Calu3 (cell line): Measurements from ENCODE around the gene MPZL1. TPM values are rescaled to one million over a fixed set of nuclear protein-coding genes. Genes with fewer than 3 reads are reported as not detected.

Experiments
- BruUV-seq: library from RNA; stranded (reverse); fragments of 400-500 nt; replicated peaks from 2 replicates; lab custom pipeline; 2021; lab: Mats Ljungman, UMichigan
- CTCF ChIA-PET: fragments of 300-600 bp; sonication (Branson Sonifier 250); formaldehyde crosslinking; loops from one replicate; lab custom pipeline; 2022; ENCODE audit warnings: antibody characterized with exemption; lab: Charles Lee
- DNase-seq: peaks from one replicate; pipeline ENCODE4 v3.0.0; 2022
- H3K27ac Mint-ChIP-seq: one replicate; pipeline ENCODE4 v1.8.0; 2022; ENCODE audit warnings: mixed read lengths; ENCODE audit not compliant: unreplicated experiment
- H3K27me3 Mint-ChIP-seq: one replicate; pipeline ENCODE4 v1.8.0; 2022; ENCODE audit warnings: mixed read lengths; ENCODE audit not compliant: unreplicated experiment
- H3K36me3 Mint-ChIP-seq: one replicate; pipeline ENCODE4 v1.8.0; 2022; ENCODE audit warnings: mild to moderate bottlenecking, moderate library complexity, mixed read lengths; ENCODE audit not compliant: insufficient read depth, unreplicated experiment
- H3K4me1 Mint-ChIP-seq: one replicate; pipeline ENCODE4 v1.8.0; 2022; ENCODE audit warnings: mild to moderate bottlenecking, low read depth, mixed read lengths; ENCODE audit not compliant: unreplicated experiment
- H3K4me3 Mint-ChIP-seq: one replicate; pipeline ENCODE4 v1.8.0; 2022; ENCODE audit warnings: mild to moderate bottlenecking, low read depth, moderate library complexity, mixed read lengths; ENCODE audit not compliant: unreplicated experiment
- H3K9me3 Mint-ChIP-seq: one replicate; pipeline ENCODE4 v1.8.0; 2022; ENCODE audit warnings: low read depth, mixed read lengths; ENCODE audit not compliant: unreplicated experiment
- CTCF ChIP-seq: fragments of 200-600 bp; IDR thresholded peaks from one replicate; pipeline ENCODE4 v1.8.0; 2022; ENCODE audit warnings: antibody characterized with exemption; ENCODE audit not compliant: unreplicated experiment
- intact Hi-C: fragments of 100-400 bp; cut with micrococcal nuclease; formaldehyde crosslinking; loops from one replicate; pipeline ENCODE4 v1.10.0; 2022; ENCODE audit not compliant: unreplicated experiment
- total RNA-seq: library from RNA; stranded (reverse); gene quantifications from 2 replicates; pipeline ENCODE4 v1.2.3, GENCODE V29; 2022

The MPZL1 gene
- total RNA-seq, 1 experiment from 2014 or later: 139 TPM

GRCh38 chr1:167808104-167808503 is 86.3 kb downstream of the MPZL1 start:
- CTCF ChIA-PET: no interaction called here
- intact Hi-C loops: no loop called here

DNA sequence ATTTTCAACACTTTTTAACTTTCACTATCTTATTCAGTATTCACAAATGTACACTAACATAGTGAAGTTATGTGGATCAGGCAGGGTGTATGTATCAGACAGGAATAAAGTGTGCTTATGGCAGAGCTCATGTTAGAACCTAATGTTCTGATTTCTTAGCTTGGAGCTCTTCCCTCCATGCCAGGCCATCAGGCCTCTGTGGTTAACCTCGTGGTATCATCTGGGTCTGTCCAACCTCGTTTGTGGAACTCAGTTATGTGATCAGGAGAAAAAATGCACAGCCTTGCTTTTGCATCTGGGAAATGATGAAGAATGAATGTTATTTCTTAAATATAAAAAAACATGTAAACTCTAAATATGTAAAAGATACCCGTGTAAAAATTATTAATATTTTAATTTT is 86.9 kb downstream of the MPZL1 start:
- no peaks in the 10 kb centered on the region for H3K36me3 Mint-ChIP-seq
- no peak overlapping the region for H3K4me3 Mint-ChIP-seq
- no peaks in the 10 kb centered on the region for H3K27me3 Mint-ChIP-seq
- H3K4me1 Mint-ChIP-seq: peaks cover 17% of the 10 kb centered on the region
- no peak overlapping the region for H3K27ac Mint-ChIP-seq
- intact Hi-C loops: no loop called here
- no peak for TF ChIP-seq CTCF
- BruUV-seq: no TSS peak
- H3K9me3 Mint-ChIP-seq: peaks cover 9% of the 10 kb centered on the region
- CTCF ChIA-PET: no interaction called here
- no peak for DNase-seq

More at GRCh38 chr1:167808104-167808503, 86.3 kb downstream of the MPZL1 start:
- TF ChIP-seq CTCF: no peak
- peaks cover 5% of the 10 kb centered on the region for H3K36me3 Mint-ChIP-seq
- H3K27ac Mint-ChIP-seq: no peak overlapping the region
- no peak overlapping the region for H3K4me3 Mint-ChIP-seq
- DNase-seq: no peak
- peaks cover 6% of the 10 kb centered on the region for H3K9me3 Mint-ChIP-seq
- no peaks in the 10 kb centered on the region for H3K27me3 Mint-ChIP-seq
- no TSS peak for BruUV-seq
- peaks cover 22% of the 10 kb centered on the region for H3K4me1 Mint-ChIP-seq

- CTCF ChIA-PET: no interaction called here
- no TSS peak for BruUV-seq
Measured at GRCh38 chr1:167812972-167813371, 91.2 kb downstream of the MPZL1 start.

GRCh38 chr1:167815650-167816049 is 93.9 kb downstream of the MPZL1 start:
- no TSS peak for BruUV-seq
- peaks cover 9% of the 10 kb centered on the region for H3K36me3 Mint-ChIP-seq
- TF ChIP-seq CTCF: no peak
- intact Hi-C loops: loop anchor here (5.0 kb wide), 1 partner anchor 93 kb away; the partner anchor contains the start of gene MPZL1
- no peak overlapping the region for H3K27ac Mint-ChIP-seq
- H3K4me1 Mint-ChIP-seq: peaks cover 23% of the 10 kb centered on the region
- no peak for DNase-seq
- H3K4me3 Mint-ChIP-seq: no peak overlapping the region
- H3K9me3 Mint-ChIP-seq: peaks cover 17% of the 10 kb centered on the region
- CTCF ChIA-PET: no interaction called here
- H3K27me3 Mint-ChIP-seq: no peaks in the 10 kb centered on the region

More at GRCh38 chr1:167812972-167813371, 91.2 kb downstream of the MPZL1 start:
- H3K4me1 Mint-ChIP-seq: peaks cover 5% of the 10 kb centered on the region
- H3K9me3 Mint-ChIP-seq: peaks cover 14% of the 10 kb centered on the region
- no peak overlapping the region for H3K27ac Mint-ChIP-seq
- TF ChIP-seq CTCF: no peak
- H3K4me3 Mint-ChIP-seq: no peak overlapping the region
- H3K27me3 Mint-ChIP-seq: no peaks in the 10 kb centered on the region
- no peak for DNase-seq
- intact Hi-C loops: no loop called here
- H3K36me3 Mint-ChIP-seq: no peaks in the 10 kb centered on the region
